Activated CD8-positive, alpha-beta memory T cell treated with anti-CD3 and anti-CD28 coated beads, Interleukin-2, amount 10 ng/mL, durations not matched to agents 7 days and 5 days (primary cell): ENCODE results near the gene RAPGEF6. TPM values are rescaled to one million over a fixed set of nuclear protein-coding genes. Genes with fewer than 3 reads are reported as not detected.

ENCODE experiments used
- ATAC-seq: fragments of 150-1000 bp; cut with Tn5 transposase; one replicate; pipeline ENCODE4 v1.10.0; 2021; ENCODE audit warnings: moderate library complexity
- CTCF ChIA-PET: fragments of 350-600 bp; sonication (Branson Sonifier 250); formaldehyde crosslinking; loops from one replicate; lab custom pipeline; 2021; ENCODE audit warnings: antibody characterized with exemption; lab: Charles Lee
- DNase-seq: peaks from one replicate; pipeline ENCODE4 v3.0.0-alpha.2; 2020
- H3K27ac Mint-ChIP-seq: one replicate; pipeline ENCODE4 v1.8.0; 2021; ENCODE audit warnings: mild to moderate bottlenecking, mixed read lengths
- H3K27me3 Mint-ChIP-seq: one replicate; pipeline ENCODE4 v1.8.0; 2021; ENCODE audit warnings: mixed read lengths
- H3K36me3 Mint-ChIP-seq: one replicate; pipeline ENCODE4 v1.8.0; 2021; ENCODE audit warnings: mild to moderate bottlenecking, mixed read lengths
- H3K4me1 Mint-ChIP-seq: one replicate; pipeline ENCODE4 v1.8.0; 2021; ENCODE audit warnings: mixed read lengths
- H3K4me3 Mint-ChIP-seq: one replicate; pipeline ENCODE4 v1.8.0; 2021; ENCODE audit warnings: mild to moderate bottlenecking, moderate library complexity, mixed read lengths
- H3K9me3 Mint-ChIP-seq: one replicate; pipeline ENCODE4 v1.8.0; 2022; ENCODE audit warnings: low read depth, mixed read lengths
- total RNA-seq, 2 experiments: library from RNA; stranded (reverse); gene quantifications; one replicate each; pipeline ENCODE4 v1.2.3, GENCODE V29; 2021

The RAPGEF6 gene
- total RNA-seq, 2 experiments from 2014 or later = 31.3 to 35.2 TPM

- Mint-ChIP-seq H3K36me3 (peaks cover 50% of the 10 kb centered on the region), H3K9me3 (no peaks in the 10 kb centered on the region), H3K27ac (no peak overlapping the region), H3K4me1 (peaks cover 4% of the 10 kb centered on the region), H3K27me3 (no peaks in the 10 kb centered on the region), H3K4me3 (no peak overlapping the region)
- DNase-seq (no peak), ATAC-seq (no peak)
- CTCF ChIA-PET = no interaction called here
These were observed 184.1 kb downstream of the RAPGEF6 start for GRCh38 chr5:131450941-131451340.

DNA sequence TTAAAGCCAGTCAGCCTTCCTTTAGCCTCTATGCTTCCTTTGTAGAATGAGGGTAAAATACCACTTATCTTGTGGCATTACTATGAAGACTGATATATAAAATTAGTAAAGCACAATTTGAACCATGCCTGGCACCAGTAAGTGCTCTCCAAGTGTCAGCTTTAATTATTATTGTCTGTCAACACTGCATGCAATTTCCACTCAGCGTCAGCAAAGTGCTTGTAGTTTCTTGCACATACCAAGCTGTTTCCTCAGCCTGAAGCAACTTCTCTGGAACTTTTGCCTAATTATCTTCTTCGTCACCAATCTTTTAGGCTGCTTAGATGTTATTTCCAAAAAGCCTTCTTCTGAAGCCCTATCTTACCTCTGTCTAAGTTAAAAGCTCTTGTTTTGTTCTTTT, 193.8 kb downstream of the RAPGEF6 start:
- ATAC-seq = no peak
- CTCF ChIA-PET = interaction anchor here (0.6 to 0.9 kb wide), 2 partner anchors 13 to 931 kb away, joined by 3 read pairs; no protein-coding TSS in a partner anchor
- no peak overlapping the region for H3K4me3 Mint-ChIP-seq

DNA sequence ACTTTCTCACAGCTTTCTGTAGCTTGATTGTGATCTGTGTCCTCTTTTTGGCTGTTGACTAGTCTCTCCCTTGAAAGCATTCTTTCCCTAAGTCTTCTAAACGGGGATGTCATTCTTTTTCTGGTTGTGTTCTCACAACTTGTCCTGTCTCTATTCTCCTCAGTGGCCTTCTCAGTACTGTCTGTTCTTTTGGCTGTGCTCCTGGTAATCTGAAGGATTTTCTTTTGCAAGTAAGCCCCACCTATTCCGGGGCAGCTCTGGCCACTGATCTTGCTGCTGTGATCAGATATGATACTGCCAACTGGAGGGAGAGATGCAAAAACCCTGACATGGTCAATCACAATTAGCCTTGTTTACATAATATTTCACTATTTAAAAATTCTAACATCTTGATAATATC, 198.9 kb downstream of the RAPGEF6 start:
- H3K27ac Mint-ChIP-seq = no peak overlapping the region

More for the DNA sequence above, 193.8 kb downstream of the RAPGEF6 start:
- Mint-ChIP-seq H3K36me3 (peaks cover 45% of the 10 kb centered on the region), H3K27me3 (no peaks in the 10 kb centered on the region), H3K27ac (no peak overlapping the region), H3K4me1 (peaks cover 2% of the 10 kb centered on the region), H3K9me3 (no peaks in the 10 kb centered on the region)
- no peak for DNase-seq

GRCh38 chr5:131433109-131433508, 201.9 kb downstream of the RAPGEF6 start:
- peaks cover 2% of the 10 kb centered on the region for H3K4me1 Mint-ChIP-seq
- CTCF ChIA-PET = no interaction called here
- no peak overlapping the region for H3K4me3 Mint-ChIP-seq
- no peak overlapping the region for H3K27ac Mint-ChIP-seq
- H3K27me3 Mint-ChIP-seq = no peaks in the 10 kb centered on the region
- peaks cover 51% of the 10 kb centered on the region for H3K36me3 Mint-ChIP-seq
- H3K9me3 Mint-ChIP-seq = no peaks in the 10 kb centered on the region
- DNase-seq = no peak
- ATAC-seq = no peak

More for the DNA sequence above, 198.9 kb downstream of the RAPGEF6 start:
- Mint-ChIP-seq H3K27me3 (no peaks in the 10 kb centered on the region), H3K36me3 (peaks cover 51% of the 10 kb centered on the region), H3K9me3 (no peaks in the 10 kb centered on the region), H3K4me3 (no peak overlapping the region), H3K4me1 (peaks cover 2% of the 10 kb centered on the region)
- no peak for DNase-seq
- no peak for ATAC-seq
- CTCF ChIA-PET = no interaction called here

GRCh38 chr5:131431794-131432193, 203.2 kb downstream of the RAPGEF6 start:
- CTCF ChIA-PET = interaction anchor here (1.1 to 1.4 kb wide), 2 partner anchors 16 to 158 kb away, joined by 3 read pairs; no protein-coding TSS in a partner anchor

DNA sequence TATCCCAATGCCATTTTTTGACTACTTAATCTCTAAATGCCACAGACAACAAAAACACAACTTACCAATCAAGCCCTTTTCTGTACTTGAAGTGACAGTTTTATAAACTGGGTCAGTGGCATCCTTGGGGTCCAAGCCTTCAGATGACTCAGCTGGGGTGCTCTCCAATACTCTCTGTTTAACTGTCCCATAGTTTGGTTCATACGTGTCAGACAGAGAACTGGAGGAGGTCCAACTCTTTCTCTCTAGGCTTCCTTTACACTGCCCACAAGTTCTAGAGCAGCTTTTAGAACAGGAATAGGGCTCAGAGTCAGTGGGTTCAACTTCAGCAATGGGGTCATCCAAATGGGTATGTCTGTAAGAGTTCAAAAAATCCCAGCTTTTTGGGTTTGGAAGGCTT, 204.2 kb downstream of the RAPGEF6 start:
- Mint-ChIP-seq H3K4me3 (no peak overlapping the region), H3K36me3 (peaks cover 53% of the 10 kb centered on the region), H3K9me3 (no peaks in the 10 kb centered on the region), H3K4me1 (peaks cover 7% of the 10 kb centered on the region), H3K27ac (no peak overlapping the region), H3K27me3 (no peaks in the 10 kb centered on the region)
- DNase-seq = no peak
- ATAC-seq = no peak
- CTCF ChIA-PET = interaction anchor here (1.4 kb wide), 1 partner anchor 17 kb away, joined by 3 read pairs; no protein-coding TSS in a partner anchor

More at GRCh38 chr5:131431794-131432193, 203.2 kb downstream of the RAPGEF6 start:
- DNase-seq (no peak), ATAC-seq (no peak)
- no peak overlapping the region for H3K27ac Mint-ChIP-seq
- no peaks in the 10 kb centered on the region for H3K27me3 Mint-ChIP-seq
- H3K4me1 Mint-ChIP-seq = peaks cover 4% of the 10 kb centered on the region
- H3K4me3 Mint-ChIP-seq = no peak overlapping the region
- no peaks in the 10 kb centered on the region for H3K9me3 Mint-ChIP-seq
- H3K36me3 Mint-ChIP-seq = peaks cover 54% of the 10 kb centered on the region

DNA sequence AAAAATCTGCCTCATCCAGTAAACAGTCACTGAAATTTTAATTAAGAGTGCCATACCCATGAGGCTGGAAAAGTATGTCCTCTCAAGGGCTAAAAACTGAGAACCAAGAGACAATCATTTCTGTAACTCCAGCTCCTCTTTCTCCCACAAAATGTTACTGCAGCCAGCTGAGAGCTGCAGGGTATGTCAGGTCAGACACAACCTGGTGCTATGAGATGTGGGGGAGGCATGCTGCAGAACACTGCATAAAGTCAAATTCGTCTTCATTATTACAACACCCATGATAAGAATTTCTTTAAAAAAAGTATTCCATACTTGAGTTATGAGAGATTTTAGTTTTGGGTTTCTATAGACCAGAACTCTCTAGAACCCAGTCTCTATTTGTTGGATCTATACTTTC, 209.0 kb downstream of the RAPGEF6 start:
- Mint-ChIP-seq H3K4me3 (no peak overlapping the region), H3K27ac (no peak overlapping the region), H3K9me3 (no peaks in the 10 kb centered on the region), H3K4me1 (peaks cover 7% of the 10 kb centered on the region), H3K36me3 (peaks cover 33% of the 10 kb centered on the region), H3K27me3 (no peaks in the 10 kb centered on the region)
- ATAC-seq (no peak), DNase-seq (no peak)
- CTCF ChIA-PET = interaction anchor here (0.6 to 1.5 kb wide), 3 partner anchors 12 to 204 kb away, joined by 3 to 4 read pairs (median 4); no protein-coding TSS in a partner anchor

GRCh38 chr5:131423056-131423455, 212.0 kb downstream of the RAPGEF6 start:
- Mint-ChIP-seq H3K27me3 (no peaks in the 10 kb centered on the region), H3K9me3 (no peaks in the 10 kb centered on the region), H3K27ac (no peak overlapping the region), H3K4me3 (no peak overlapping the region), H3K36me3 (peaks cover 20% of the 10 kb centered on the region), H3K4me1 (peaks cover 17% of the 10 kb centered on the region)
- CTCF ChIA-PET = interaction anchor here (0.6 to 4.1 kb wide), 14 partner anchors 9 to 912 kb away, joined by 3 to 28 read pairs (median 3); no protein-coding TSS in a partner anchor
- DNase-seq (no peak), ATAC-seq (peak; percentile 30)

DNA sequence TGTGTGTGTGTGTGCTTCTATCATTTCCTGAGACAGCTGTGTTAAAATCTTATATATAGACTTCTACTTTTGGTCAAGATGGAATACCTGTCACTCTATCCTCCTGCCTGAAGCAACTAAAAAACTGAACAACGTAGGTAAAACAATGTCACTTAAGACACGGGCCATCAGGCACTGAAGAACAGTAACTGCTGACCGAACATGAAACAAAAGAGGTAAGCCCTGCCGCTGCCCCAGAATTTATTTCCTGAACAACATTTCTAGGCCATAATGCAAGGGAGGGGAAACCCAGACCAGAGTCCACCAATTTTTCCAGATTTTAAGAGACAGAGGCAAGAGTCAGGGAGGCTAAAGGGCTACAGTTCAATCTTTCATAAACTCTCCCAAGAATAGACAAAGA, 215.2 kb downstream of the RAPGEF6 start:
- Mint-ChIP-seq H3K36me3 (peaks cover 11% of the 10 kb centered on the region), H3K27ac (peak overlapping the region; percentile 79), H3K4me3 (no peak overlapping the region), H3K27me3 (no peaks in the 10 kb centered on the region), H3K9me3 (no peaks in the 10 kb centered on the region), H3K4me1 (peaks cover 32% of the 10 kb centered on the region)
- CTCF ChIA-PET = interaction anchor here (0.7 to 1.4 kb wide), 3 partner anchors 14 to 261 kb away, joined by 3 read pairs; no protein-coding TSS in a partner anchor
- ATAC-seq = no peak
- no peak for DNase-seq

- Mint-ChIP-seq H3K27me3 (no peaks in the 10 kb centered on the region), H3K36me3 (peaks cover 17% of the 10 kb centered on the region), H3K4me3 (no peak overlapping the region), H3K4me1 (peaks cover 41% of the 10 kb centered on the region), H3K9me3 (no peaks in the 10 kb centered on the region), H3K27ac (no peak overlapping the region)
- no peak for ATAC-seq
- DNase-seq = no peak
- CTCF ChIA-PET = interaction anchor here (1.4 kb wide), 1 partner anchor 13 kb away, joined by 3 read pairs; no protein-coding TSS in a partner anchor
These were observed 216.2 kb downstream of the RAPGEF6 start for GRCh38 chr5:131418846-131419245.

- H3K36me3 Mint-ChIP-seq = peaks cover 18% of the 10 kb centered on the region
- ATAC-seq (peak; percentile 51), DNase-seq (peak; percentile 91)
- no peaks in the 10 kb centered on the region for H3K27me3 Mint-ChIP-seq
- H3K27ac Mint-ChIP-seq = peak overlapping the region; percentile 85
- peaks cover 50% of the 10 kb centered on the region for H3K4me1 Mint-ChIP-seq
- H3K4me3 Mint-ChIP-seq = peak overlapping the region; percentile 69
- CTCF ChIA-PET = interaction anchor here (0.9 to 1.4 kb wide), 3 partner anchors 8 to 583 kb away, joined by 3 to 6 read pairs (median 3); no protein-coding TSS in a partner anchor
- no peaks in the 10 kb centered on the region for H3K9me3 Mint-ChIP-seq
These were observed 217.7 kb downstream of the RAPGEF6 start for GRCh38 chr5:131417240-131417869.

DNA sequence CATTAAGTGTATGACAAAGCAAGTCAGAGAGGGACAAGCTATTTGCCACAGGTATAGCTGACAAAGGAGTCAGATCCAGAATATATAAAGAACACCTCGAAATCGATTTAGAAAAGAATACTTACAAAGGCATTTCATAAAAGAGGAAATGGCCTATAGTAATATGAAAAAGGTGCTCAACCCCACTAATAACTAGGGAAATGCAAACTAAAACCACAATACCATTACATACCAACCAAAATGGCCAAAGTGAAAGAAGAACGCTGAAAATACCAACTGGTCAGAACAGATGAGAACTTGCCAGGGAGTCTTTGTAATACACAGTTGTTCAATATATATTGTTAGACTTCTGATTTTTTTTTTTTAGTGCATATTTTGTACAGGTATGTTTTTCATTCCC, 218.3 kb downstream of the RAPGEF6 start:
- DNase-seq = no peak
- Mint-ChIP-seq H3K4me3 (peak overlapping the region; percentile 69), H3K9me3 (no peaks in the 10 kb centered on the region), H3K4me1 (peaks cover 50% of the 10 kb centered on the region), H3K27me3 (no peaks in the 10 kb centered on the region), H3K36me3 (peaks cover 18% of the 10 kb centered on the region), H3K27ac (peak overlapping the region; percentile 85)
- peak; percentile 14 for ATAC-seq
- CTCF ChIA-PET = interaction anchor here (0.8 to 1.4 kb wide), 5 partner anchors 9 to 251 kb away, joined by 3 to 6 read pairs (median 3); no protein-coding TSS in a partner anchor

- Mint-ChIP-seq H3K36me3 (peaks cover 30% of the 10 kb centered on the region), H3K27me3 (no peaks in the 10 kb centered on the region), H3K4me1 (peaks cover 38% of the 10 kb centered on the region), H3K27ac (peak overlapping the region; percentile 85), H3K9me3 (peaks cover 9% of the 10 kb centered on the region), H3K4me3 (peak overlapping the region; percentile 41)
- CTCF ChIA-PET = interaction anchor here (0.7 to 1.9 kb wide), 8 partner anchors 9 to 266 kb away, joined by 3 to 6 read pairs (median 4); partner anchors contain the start of gene CDC42SE2
- DNase-seq (peak; percentile 79), ATAC-seq (peak; percentile 86)
These were observed 221.1 kb downstream of the RAPGEF6 start for GRCh38 chr5:131413605-131414559.
